A549 (cell line): ENCODE results near the gene FOXQ1. TPM values are rescaled to one million over a fixed set of nuclear protein-coding genes. Genes with fewer than 3 reads are reported as not detected.

Source experiments
- ATAC-seq, 2 experiments: fragments of 200-7000 bp in 1 of 2; fragments of >200 bp in 1 of 2; cut with Nextera tagmentation in 1 of 2; cut with Tn5 transposase in 1 of 2; 3 replicates each; pipeline versions ENCODE4 v1.8.0 to v1.9.1; 2018 to 2020; ENCODE audit warnings: mild to moderate bottlenecking in 1 of 2, moderate library complexity in 1 of 2
- CTCF ChIA-PET: fragments of 300-600 bp; sonication (Branson Sonifier 250); formaldehyde crosslinking; extraction: SDS; loops from one replicate; lab custom pipeline; 2021; ENCODE audit warnings: antibody characterized with exemption, inconsistent platforms; lab: Yijun Ruan, JAX
- POLR2A ChIA-PET: fragments of 350-600 bp; formaldehyde crosslinking; extraction: SDS; loops from one replicate; lab custom pipeline; 2021; ENCODE audit warnings: antibody characterized with exemption, inconsistent platforms; lab: Yijun Ruan, JAX
- DNase-seq, 2 experiments: peaks; one replicate each; pipeline versions ENCODE4 v3.0.0 to v3.0.0-alpha.2; 2011 to 2016; ENCODE audit warnings: low read depth in 1 of 2, low spot score in 1 of 2
- FAIRE-seq: peaks from 2 replicates; lab custom pipeline; 2011; peaks lifted over from hg19 to GRCh38; lab: Jason Lieb, UNC
- H3K27ac ChIP-seq, 2 experiments: fragments of >200 bp; sonication (Bioruptor Twin); formaldehyde crosslinking; 3 replicates each; pipeline ENCODE4 v1.5.1; 2016 to 2017
- H3K4me1 ChIP-seq: fragments of >200 bp; sonication (Bioruptor Twin); formaldehyde crosslinking; 3 replicates; pipeline ENCODE4 v1.6.1; 2016
- H3K4me2 ChIP-seq: fragments of >200 bp; sonication (Bioruptor Twin); formaldehyde crosslinking; 3 replicates; pipeline ENCODE4 v1.6.1; 2016
- H3K4me3 ChIP-seq: fragments of >200 bp; sonication (Bioruptor Twin); formaldehyde crosslinking; 3 replicates; pipeline ENCODE4 v1.5.1; 2016
- H3K9me3 ChIP-seq: fragments of >200 bp; sonication (Bioruptor Twin); formaldehyde crosslinking; 3 replicates; pipeline ENCODE4 v1.6.1; 2016
- BHLHE40 ChIP-seq: IDR thresholded peaks from 2 replicates; pipeline ENCODE4 v1.6.1; 2012; ENCODE audit warnings: low read depth, low read length, inconsistent platforms
- CBX8 ChIP-seq: fragments of 200-600 bp; sonication (generic); IDR thresholded peaks from 2 replicates; pipeline ENCODE4 v1.6.1; 2016
- EHMT2 ChIP-seq: fragments of 200-600 bp; sonication (generic); IDR thresholded peaks from 2 replicates; pipeline ENCODE4 v1.6.1; 2016; ENCODE audit warnings: antibody characterized with exemption, low read depth, mild to moderate bottlenecking, moderate library complexity
- EP300 ChIP-seq, 2 experiments: fragments of >200 bp; sonication (Bioruptor Twin); formaldehyde crosslinking; IDR thresholded peaks; 2 replicates in 1 of 2; 3 replicates in 1 of 2; pipeline ENCODE4 v1.6.1; 2016 to 2017
- ESRRA ChIP-seq: fragments of 150-350 bp; IDR thresholded peaks from 2 replicates; pipeline ENCODE4 v1.6.1; 2014; ENCODE audit warnings: mild to moderate bottlenecking, low read length, borderline replicate concordance
- FOSB ChIP-seq: fragments of 250-450 bp; sonication (Bioruptor Pico); IDR thresholded peaks from 2 replicates; pipeline ENCODE4 v1.5.0; 2020; ENCODE audit warnings: mild to moderate bottlenecking, moderate library complexity
- GATA3 ChIP-seq: IDR thresholded peaks from 2 replicates; pipeline ENCODE4 v1.6.1; 2012; ENCODE audit warnings: borderline replicate concordance
- HOXA7 ChIP-seq: fragments of 250-450 bp; sonication (Bioruptor Pico); IDR thresholded peaks from 2 replicates; pipeline ENCODE4 v1.5.0; 2020; ENCODE audit warnings: mild to moderate bottlenecking, moderate library complexity
- JUNB ChIP-seq: fragments of >200 bp; sonication (Bioruptor Twin); formaldehyde crosslinking; IDR thresholded peaks from 2 replicates; pipeline ENCODE4 v1.6.1; 2016
- MAZ ChIP-seq: fragments of 150-350 bp; IDR thresholded peaks from 2 replicates; pipeline ENCODE4 v1.6.1; 2014; ENCODE audit warnings: antibody characterized with exemption, low read depth, low read length, borderline replicate concordance
- RAD21 ChIP-seq, 2 experiments: fragments of >200 bp in 1 of 2; sonication (Bioruptor Twin) in 1 of 2; formaldehyde crosslinking in 1 of 2; IDR thresholded peaks in 1 of 2; conservative IDR thresholded peaks in 1 of 2; 2 replicates in 1 of 2; 3 replicates in 1 of 2; pipeline ENCODE4 v1.6.1; 2012 to 2018; ENCODE audit warnings: inconsistent platforms in 1 of 2
- RFX5 ChIP-seq: fragments of 450-650 bp; IDR thresholded peaks from 2 replicates; pipeline ENCODE4 v1.7.1; 2014; ENCODE audit warnings: antibody characterized with exemption, mild to moderate bottlenecking, moderate library complexity
- RNF2 ChIP-seq: fragments of 200-600 bp; sonication (generic); IDR thresholded peaks from 2 replicates; pipeline ENCODE4 v1.6.1; 2016; ENCODE audit warnings: low read depth, mild to moderate bottlenecking, antibody characterized with exemption, moderate library complexity, borderline replicate concordance
- SMC3 ChIP-seq: fragments of >200 bp; sonication (Bioruptor Twin); formaldehyde crosslinking; IDR thresholded peaks from 3 replicates; pipeline ENCODE4 v1.6.1; 2018; ENCODE audit warnings: inconsistent platforms
- ZC3H11A ChIP-seq: fragments of 450-650 bp; IDR thresholded peaks from 2 replicates; pipeline ENCODE4 v1.6.1; 2014; ENCODE audit warnings: antibody characterized with exemption, mild to moderate bottlenecking
- ZSCAN20 ChIP-seq: fragments of 250-450 bp; sonication (Bioruptor Pico); IDR thresholded peaks from 2 replicates; pipeline ENCODE4 v1.8.0; 2022; ENCODE audit warnings: mild to moderate bottlenecking, moderate library complexity
- WGBS: methylation state at CpG from one replicate; pipeline ENCODE4 v1.1.6; 2017; ENCODE audit errors: missing lambda C conversion rate; 5-methylcytosine and 5-hydroxymethylcytosine counted together
- polyA plus RNA-seq, 4 experiments: library from polyadenylated mRNA; depleted of rRNA in 3 of 4; stranded (reverse); fragments of >200 nt; fragmentation: RNase III in 1 of 4; extraction: RNeasy Plus Mini Kit Qiagen cat#74134 plus additional on column Dnase treatment in 1 of 4; gene quantifications; 2 replicates in 3 of 4; 3 replicates in 1 of 4; pipeline ENCODE4 v1.2.3, GENCODE V29; 2011 to 2017
- TF ChIP-seq, protein P1 (sequence below): fragments of 250-450 bp; sonication (Bioruptor Pico); IDR thresholded peaks from 2 replicates; pipeline ENCODE4 v1.5.0; 2020; ENCODE audit warnings: low read depth, mild to moderate bottlenecking, moderate library complexity
- TF ChIP-seq, protein P2 (sequence below): fragments of 200-600 bp; sonication (generic); IDR thresholded peaks from 2 replicates; pipeline ENCODE4 v1.6.1; 2016; ENCODE audit warnings: antibody characterized with exemption, mild to moderate bottlenecking, moderate library complexity
- TF ChIP-seq, protein P3 (sequence below): fragments of 150-350 bp; IDR thresholded peaks from 2 replicates; pipeline ENCODE4 v1.6.1; 2014; ENCODE audit warnings: low read depth, mild to moderate bottlenecking, low read length
- TF ChIP-seq, protein P4 (sequence below): IDR thresholded peaks from 2 replicates; pipeline ENCODE4 v1.6.1; 2012

The FOXQ1 gene
- polyA plus RNA-seq, 2 of the 4 experiments (the other 2 are of a cell fraction) = 3.5 to 3.6 TPM

DNA sequence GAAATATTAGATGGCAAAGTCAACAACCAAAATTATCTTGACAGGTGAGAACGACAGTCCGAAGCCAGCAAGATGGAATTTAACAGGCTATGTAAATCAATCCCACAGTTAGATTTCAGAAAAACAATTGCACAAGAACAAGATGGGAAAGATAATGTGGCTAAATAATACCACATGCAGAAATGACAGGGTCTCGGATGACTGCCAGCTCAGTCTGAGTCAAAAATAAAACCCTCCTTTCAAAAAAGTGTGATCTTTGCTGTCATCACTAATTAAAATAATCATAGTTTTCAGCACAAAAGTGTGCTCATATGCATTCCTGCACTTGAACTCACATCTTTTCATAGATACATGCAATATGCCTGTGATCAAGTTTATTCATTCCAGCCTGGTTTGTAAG is 25.9 kb downstream of the FOXQ1 start:
- FAIRE-seq (no peak), ATAC-seq (no peak), DNase-seq (no peak)
- Histone ChIP-seq H3K27ac (no peak overlapping the region), H3K4me1 (peaks cover 31% of the 10 kb centered on the region), H3K4me3 (no peak overlapping the region), H3K4me2 (no peak overlapping the region), H3K9me3 (no peaks in the 10 kb centered on the region)
- POLR2A ChIA-PET = no interaction called here
- TF ChIP-seq RNF2 (no peak), SMC3 (no peak), GATA3 (no peak), FOSB (CRISPR knock-in tag) (no peak), CBX8 (no peak), EP300 (IDR thresholded peaks at IDR 0.05) (no peak), ESRRA (no peak), EHMT2 (no peak), ZSCAN20 (CRISPR knock-in tag) (no peak), BHLHE40 (no peak)
- 90% methylated on average over 3 of the region's 3 CpGs for WGBS
- CTCF ChIA-PET = interaction anchor here (1.0 to 2.8 kb wide), 4 partner anchors 26 to 616 kb away, joined by 3 to 32 read pairs (median 16); partner anchors contain the start of gene FOXQ1

DNA sequence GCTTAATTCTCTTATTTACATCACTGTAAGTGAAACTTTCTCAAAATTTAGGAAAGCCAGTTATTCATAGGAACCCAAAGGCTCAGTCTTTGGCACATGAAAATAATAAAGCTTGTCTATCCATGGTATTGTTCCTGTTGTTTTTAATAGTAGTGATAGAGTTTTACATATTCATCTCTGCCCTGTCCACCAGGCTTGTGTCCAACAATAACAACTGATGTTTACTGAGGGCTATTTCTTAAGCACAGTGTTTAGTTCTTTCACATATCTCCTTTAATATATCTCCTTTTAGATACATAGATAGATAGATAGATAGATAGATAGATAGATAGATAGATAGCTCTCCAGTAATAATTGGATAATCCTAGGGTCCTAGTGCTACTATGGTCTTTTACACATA is 34.2 kb downstream of the FOXQ1 start:
- Histone ChIP-seq H3K4me3 (no peak overlapping the region), H3K4me2 (no peak overlapping the region), H3K27ac (no peak overlapping the region), H3K9me3 (peaks cover 8% of the 10 kb centered on the region; the same call in 1 of the 3 replicates), H3K4me1 (no peaks in the 10 kb centered on the region)
- TF ChIP-seq, protein P1, sequence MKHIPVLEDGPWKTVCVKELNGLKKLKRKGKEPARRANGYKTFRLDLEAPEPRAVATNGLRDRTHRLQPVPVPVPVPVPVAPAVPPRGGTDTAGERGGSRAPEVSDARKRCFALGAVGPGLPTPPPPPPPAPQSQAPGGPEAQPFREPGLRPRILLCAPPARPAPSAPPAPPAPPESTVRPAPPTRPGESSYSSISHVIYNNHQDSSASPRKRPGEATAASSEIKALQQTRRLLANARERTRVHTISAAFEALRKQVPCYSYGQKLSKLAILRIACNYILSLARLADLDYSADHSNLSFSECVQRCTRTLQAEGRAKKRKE (CRISPR knock-in tag) = no peak
- TF ChIP-seq, protein P2, sequence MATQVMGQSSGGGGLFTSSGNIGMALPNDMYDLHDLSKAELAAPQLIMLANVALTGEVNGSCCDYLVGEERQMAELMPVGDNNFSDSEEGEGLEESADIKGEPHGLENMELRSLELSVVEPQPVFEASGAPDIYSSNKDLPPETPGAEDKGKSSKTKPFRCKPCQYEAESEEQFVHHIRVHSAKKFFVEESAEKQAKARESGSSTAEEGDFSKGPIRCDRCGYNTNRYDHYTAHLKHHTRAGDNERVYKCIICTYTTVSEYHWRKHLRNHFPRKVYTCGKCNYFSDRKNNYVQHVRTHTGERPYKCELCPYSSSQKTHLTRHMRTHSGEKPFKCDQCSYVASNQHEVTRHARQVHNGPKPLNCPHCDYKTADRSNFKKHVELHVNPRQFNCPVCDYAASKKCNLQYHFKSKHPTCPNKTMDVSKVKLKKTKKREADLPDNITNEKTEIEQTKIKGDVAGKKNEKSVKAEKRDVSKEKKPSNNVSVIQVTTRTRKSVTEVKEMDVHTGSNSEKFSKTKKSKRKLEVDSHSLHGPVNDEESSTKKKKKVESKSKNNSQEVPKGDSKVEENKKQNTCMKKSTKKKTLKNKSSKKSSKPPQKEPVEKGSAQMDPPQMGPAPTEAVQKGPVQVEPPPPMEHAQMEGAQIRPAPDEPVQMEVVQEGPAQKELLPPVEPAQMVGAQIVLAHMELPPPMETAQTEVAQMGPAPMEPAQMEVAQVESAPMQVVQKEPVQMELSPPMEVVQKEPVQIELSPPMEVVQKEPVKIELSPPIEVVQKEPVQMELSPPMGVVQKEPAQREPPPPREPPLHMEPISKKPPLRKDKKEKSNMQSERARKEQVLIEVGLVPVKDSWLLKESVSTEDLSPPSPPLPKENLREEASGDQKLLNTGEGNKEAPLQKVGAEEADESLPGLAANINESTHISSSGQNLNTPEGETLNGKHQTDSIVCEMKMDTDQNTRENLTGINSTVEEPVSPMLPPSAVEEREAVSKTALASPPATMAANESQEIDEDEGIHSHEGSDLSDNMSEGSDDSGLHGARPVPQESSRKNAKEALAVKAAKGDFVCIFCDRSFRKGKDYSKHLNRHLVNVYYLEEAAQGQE = no peak
- TF ChIP-seq, protein P3, sequence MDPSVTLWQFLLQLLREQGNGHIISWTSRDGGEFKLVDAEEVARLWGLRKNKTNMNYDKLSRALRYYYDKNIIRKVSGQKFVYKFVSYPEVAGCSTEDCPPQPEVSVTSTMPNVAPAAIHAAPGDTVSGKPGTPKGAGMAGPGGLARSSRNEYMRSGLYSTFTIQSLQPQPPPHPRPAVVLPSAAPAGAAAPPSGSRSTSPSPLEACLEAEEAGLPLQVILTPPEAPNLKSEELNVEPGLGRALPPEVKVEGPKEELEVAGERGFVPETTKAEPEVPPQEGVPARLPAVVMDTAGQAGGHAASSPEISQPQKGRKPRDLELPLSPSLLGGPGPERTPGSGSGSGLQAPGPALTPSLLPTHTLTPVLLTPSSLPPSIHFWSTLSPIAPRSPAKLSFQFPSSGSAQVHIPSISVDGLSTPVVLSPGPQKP = no peak
- TF ChIP-seq CBX8 (no peak), RAD21 (conservative IDR thresholded peaks at IDR 0.05 in 1 of 2, IDR thresholded peaks at IDR 0.05 in 1 of 2) (no peak), ZC3H11A (no peak), JUNB (no peak), HOXA7 (CRISPR knock-in tag) (no peak), MAZ (no peak), RFX5 (no peak)
- TF ChIP-seq, protein P4, sequence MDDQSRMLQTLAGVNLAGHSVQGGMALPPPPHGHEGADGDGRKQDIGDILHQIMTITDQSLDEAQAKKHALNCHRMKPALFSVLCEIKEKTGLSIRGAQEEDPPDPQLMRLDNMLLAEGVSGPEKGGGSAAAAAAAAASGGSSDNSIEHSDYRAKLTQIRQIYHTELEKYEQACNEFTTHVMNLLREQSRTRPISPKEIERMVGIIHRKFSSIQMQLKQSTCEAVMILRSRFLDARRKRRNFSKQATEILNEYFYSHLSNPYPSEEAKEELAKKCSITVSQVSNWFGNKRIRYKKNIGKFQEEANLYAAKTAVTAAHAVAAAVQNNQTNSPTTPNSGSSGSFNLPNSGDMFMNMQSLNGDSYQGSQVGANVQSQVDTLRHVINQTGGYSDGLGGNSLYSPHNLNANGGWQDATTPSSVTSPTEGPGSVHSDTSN = no peak
- POLR2A ChIA-PET = no interaction called here
- no peak for FAIRE-seq
- CTCF ChIA-PET = interaction anchor here (0.9 to 1.4 kb wide), 5 partner anchors 10 to 548 kb away, joined by 3 to 6 read pairs (median 3); no protein-coding TSS in a partner anchor
- no peak for DNase-seq
- ATAC-seq = no peak
